HEK293 (cell line): ENCODE results near the gene TMEM255B.

Source experiments
- CTCF ChIP-seq: fragments of 450-650 bp; formaldehyde crosslinking; IDR thresholded peaks from 2 replicates; pipeline ENCODE4 v1.5.1; 2016; ENCODE audit warnings: missing biosample characterization, missing genetic modification characterization
- ZNF18 ChIP-seq: fragments of 450-650 bp; formaldehyde crosslinking; IDR thresholded peaks from 2 replicates; pipeline ENCODE4 v1.5.1; 2016; ENCODE audit warnings: missing biosample characterization, missing genetic modification characterization

DNA sequence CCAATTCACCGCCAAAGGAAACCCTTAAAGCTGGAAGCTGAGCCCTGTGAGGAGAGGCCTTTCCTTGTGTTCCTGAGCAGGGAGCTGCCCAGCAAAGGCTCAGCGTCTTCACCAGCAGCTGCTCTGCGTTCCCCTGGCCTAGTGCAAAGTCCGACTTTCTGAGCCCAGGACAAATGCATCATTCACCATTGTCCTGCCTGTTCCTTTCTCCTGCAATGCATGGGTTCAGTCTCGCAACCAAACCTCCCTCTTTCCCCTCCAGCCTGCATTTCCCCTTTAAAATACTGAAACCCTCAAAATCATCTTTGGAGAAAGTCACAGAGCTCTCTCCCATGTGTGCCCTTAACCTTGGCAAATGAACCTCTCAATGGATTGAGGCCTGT, 12.9 kb upstream of the TMEM255B start:
- TF ChIP-seq ZNF18 (tag by site-specific recombination) = no peak
- TF ChIP-seq CTCF (tag by site-specific recombination) = no peak
